ENCODE results near the gene FOSL2. TPM values are rescaled to one million over a fixed set of nuclear protein-coding genes. Genes with fewer than 3 reads are reported as not detected.

FOSL2 gene
- total and polyA plus RNA-seq, 5 experiments from 2014 or later = 0.46 to 6.5 (median 1.2) TPM

DNA sequence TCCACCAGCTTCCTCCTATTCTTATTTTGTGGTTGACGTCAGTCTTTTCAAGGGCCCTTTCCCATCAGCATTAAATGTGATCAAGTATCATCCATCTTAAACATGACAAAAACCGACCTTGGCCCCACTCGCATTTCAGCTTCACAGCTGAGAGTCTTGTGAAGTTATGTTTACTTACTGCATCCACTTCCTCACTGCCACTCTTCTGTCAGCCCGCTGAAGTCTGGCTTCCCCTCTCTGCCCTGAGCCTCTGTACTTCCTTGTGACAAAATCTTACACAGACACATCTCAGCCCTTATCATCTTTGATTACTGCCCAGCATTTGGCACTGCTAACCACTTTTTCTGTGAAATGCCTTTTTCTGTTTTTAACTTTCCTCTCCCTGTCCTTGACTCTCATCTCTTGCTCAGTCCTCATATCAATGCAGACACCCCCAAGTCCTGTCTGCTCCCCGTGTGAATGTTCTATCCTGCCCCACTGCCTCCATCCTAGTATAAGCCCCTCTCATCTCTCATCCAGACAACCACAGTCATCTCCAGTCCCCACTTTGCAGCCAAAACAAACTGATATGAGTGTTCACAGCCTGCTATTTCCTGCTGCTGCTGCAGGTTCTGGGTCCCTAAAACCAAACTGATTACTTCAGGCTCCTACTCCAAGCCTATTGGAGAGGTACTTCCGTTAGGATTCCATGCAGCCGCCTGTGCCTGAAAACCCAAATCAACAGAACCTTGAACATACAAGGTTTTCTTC lies 31.4 kb downstream of the FOSL2 start:
- Mint-ChIP-seq H3K9me3 (no peaks in the 10 kb centered on the region), H3K27me3 (no peaks in the 10 kb centered on the region), H3K4me1 (peaks cover 27 to 56% (median 45%) of the 10 kb centered on the region in 4 donors), H3K27ac (peak overlapping the region; percentile 96 to 100 (median 98)), H3K4me3 (peak overlapping the region; percentile 69 to 88 (median 82)), H3K36me3 (no peaks in the 10 kb centered on the region)
- DNase-seq (peak in 8 of 10 donors; percentile 22 to 71 (median 58)), ATAC-seq (peak; percentile 86 to 93)
- POLR2A ChIA-PET = interaction anchor here (0.8 to 2.1 kb wide), 6 partner anchors 9 to 652 kb away, joined by 3 to 13 read pairs (median 4); partner anchors contain the start of gene FOSL2

DNA sequence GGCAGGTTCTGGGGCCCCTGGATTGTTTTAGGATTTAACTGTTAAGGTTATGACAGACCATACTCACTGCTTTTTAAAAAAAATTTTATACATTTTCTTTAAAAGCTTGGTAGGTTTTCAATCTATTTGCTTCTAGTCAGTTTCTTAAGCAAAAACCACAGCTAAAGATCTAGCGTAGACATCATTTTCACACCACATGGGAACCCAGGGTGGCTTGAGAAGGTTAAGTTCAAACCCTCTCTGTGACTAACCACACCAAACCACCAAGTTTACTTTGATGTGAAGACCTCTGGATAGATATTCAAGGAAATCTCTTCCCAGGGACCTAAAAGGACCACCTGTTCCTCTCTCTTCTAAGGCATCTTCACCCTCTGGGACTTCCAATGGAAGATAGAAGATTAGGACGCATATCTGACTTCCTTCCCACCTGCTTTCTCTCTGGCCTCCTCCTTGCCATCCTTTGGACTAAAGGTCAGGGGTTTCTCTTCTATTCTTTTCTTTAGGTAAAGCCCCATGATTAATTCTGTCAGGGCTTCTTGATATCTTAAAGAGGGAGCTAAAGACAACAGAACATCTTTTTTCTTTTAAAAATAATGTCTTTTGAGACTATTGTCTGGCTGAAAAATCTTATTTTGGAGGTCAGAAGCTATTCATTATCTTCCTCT lies 32.3 kb downstream of the FOSL2 start:
- ATAC-seq (peak in 1 of 2 donors; percentile 23), DNase-seq (no peak)
- POLR2A ChIA-PET = interaction anchor here (0.7 kb wide), 1 partner anchor 175 kb away, joined by 4 read pairs; no protein-coding TSS in a partner anchor
- Mint-ChIP-seq H3K4me1 (peaks cover 27 to 58% (median 45%) of the 10 kb centered on the region in 4 donors), H3K36me3 (no peaks in the 10 kb centered on the region), H3K9me3 (no peaks in the 10 kb centered on the region), H3K4me3 (peak overlapping the region in 8 of 10 donors; percentile 61 to 88 (median 82)), H3K27me3 (no peaks in the 10 kb centered on the region), H3K27ac (peak overlapping the region; percentile 96 to 100 (median 98))

DNA sequence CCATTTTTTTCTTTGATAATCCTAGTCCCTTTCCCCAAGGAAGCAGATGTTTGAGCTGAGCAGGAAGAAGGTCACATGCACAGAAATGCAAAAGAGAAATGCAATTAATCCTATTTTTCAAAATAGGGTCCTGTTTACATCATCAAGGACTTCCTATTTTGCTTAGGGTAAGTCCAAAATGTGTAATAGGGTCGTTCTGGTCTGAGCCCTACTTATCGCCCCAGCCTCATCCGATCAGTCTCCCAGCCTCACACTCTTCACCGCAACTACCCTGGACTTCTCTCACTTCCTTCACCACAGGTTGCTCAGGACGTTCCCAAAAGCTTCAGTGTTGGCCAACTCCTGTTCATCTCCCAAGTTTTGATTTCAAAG lies 32.8 kb downstream of the FOSL2 start:
- Mint-ChIP-seq H3K9me3 (no peaks in the 10 kb centered on the region), H3K4me3 (peak overlapping the region in 2 of 10 donors; percentile 62 to 68), H3K36me3 (no peaks in the 10 kb centered on the region), H3K4me1 (peaks cover 27 to 61% (median 46%) of the 10 kb centered on the region in 4 donors), H3K27ac (peak overlapping the region; percentile 12 to 100 (median 96)), H3K27me3 (no peaks in the 10 kb centered on the region)
- ATAC-seq (no peak), DNase-seq (no peak)
- POLR2A ChIA-PET = interaction anchor here (0.7 kb wide), 1 partner anchor 175 kb away, joined by 4 read pairs; no protein-coding TSS in a partner anchor

DNA sequence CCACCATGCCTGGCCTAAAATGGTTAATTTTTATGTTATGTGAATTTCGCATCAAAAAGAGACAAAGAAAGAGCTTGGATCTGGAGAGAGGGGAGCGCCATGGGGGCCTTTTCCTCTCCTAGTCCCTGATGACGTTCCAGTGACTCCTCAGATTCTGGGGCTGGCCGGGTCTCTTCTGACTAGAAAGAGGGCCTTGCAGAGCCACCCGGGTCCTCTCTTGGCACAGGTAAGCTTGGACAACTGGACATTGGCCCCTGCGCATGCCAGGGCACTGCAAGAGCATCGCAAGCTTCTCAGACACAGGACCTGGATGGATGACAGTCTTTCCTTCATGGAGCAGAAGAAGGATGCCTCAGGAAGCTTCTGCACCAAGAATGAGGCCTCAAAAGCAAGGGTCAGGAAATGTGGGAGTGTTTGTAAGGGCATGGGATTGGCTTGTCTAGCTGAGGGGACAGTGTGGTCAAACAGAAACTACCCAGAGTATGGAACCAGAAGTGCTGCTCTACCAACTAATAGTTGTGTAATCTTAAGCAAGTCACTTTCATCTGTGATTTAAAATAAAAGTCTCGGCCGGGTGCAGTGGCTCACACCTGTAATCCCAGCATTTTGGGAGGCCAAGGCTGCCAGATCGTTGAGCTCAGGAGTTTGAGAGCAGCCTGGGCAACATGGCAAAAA lies 35.2 kb downstream of the FOSL2 start:
- no peak for ATAC-seq
- Mint-ChIP-seq H3K4me1 (peaks cover 24 to 58% (median 36%) of the 10 kb centered on the region in 4 donors), H3K36me3 (peaks cover 0 to 2% (median 0%) of the 10 kb centered on the region in 3 donors), H3K4me3 (no peak overlapping the region), H3K27ac (no peak overlapping the region), H3K9me3 (peaks cover 0 to 2% (median 0%) of the 10 kb centered on the region in 9 donors), H3K27me3 (no peaks in the 10 kb centered on the region)
- no peak for DNase-seq
- POLR2A ChIA-PET = interaction anchor here (0.6 to 1.0 kb wide), 2 partner anchors 13 to 19 kb away, joined by 3 read pairs; no protein-coding TSS in a partner anchor

DNA sequence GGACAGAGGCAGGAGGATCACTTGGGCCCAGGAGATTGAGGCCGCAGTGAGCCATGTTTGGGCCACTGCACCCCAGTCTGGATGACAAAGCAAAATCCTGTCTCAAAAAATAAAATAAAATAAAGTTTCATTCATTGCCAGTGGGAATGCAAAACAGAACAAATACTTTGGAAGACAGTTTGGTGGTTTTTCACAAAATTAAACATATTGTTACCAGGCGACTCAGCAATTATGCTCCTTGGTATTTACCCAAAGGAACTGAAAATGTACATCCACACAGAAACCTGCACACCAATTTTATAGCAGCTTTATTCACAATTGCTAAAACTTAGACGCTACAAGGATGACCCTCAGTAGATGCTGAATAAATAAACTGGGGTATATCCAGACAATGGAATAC lies 35.8 kb downstream of the FOSL2 start:
- POLR2A ChIA-PET = interaction anchor here (0.7 kb wide), 1 partner anchor 15 kb away, joined by 4 read pairs; no protein-coding TSS in a partner anchor
- H3K27ac Mint-ChIP-seq = no peak overlapping the region
- H3K9me3 Mint-ChIP-seq = peaks cover 0 to 4% (median 0%) of the 10 kb centered on the region in 9 donors
- DNase-seq = no peak
- no peaks in the 10 kb centered on the region for H3K27me3 Mint-ChIP-seq
- peaks cover 0 to 6% (median 0%) of the 10 kb centered on the region in 3 donors for H3K36me3 Mint-ChIP-seq
- H3K4me3 Mint-ChIP-seq = no peak overlapping the region
- peaks cover 20 to 52% (median 30%) of the 10 kb centered on the region in 4 donors for H3K4me1 Mint-ChIP-seq
- ATAC-seq = no peak

DNA sequence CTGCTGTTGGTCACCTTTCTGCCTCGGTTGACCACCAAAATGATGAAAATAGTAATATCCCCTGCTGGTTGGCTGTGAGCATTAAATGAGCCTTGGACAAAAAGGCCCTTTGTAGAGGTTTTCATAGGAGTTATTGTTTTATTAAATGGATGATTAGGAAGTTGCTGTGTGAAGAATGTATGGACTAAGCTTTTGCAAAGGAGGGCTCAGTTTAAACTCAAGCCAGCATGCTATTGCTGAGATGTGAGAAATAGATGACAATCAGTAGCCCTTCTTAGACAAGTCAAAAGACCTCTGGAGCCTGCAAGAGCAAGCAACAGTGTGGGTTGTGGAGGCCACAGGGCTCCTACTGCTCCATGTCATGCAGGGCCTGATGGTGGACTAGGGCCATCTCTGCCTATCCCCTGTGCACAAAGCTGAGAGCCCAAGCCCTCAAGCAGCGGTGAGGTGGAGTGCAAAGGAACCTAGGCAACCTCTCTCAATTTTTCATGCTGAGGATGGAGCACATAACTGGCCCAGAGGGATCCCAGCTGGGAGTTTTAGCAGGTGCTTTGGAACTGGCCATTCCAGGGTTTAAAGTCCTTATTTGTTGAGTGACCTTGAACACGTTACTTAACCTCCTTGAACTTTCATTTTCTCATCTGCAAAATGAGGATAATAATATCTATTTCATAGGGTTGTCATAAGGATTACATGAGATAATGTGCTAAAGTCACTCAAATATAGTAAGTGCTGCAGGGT lies 37.1 kb downstream of the FOSL2 start:
- H3K27ac Mint-ChIP-seq = peak overlapping the region in 2 of 10 donors; percentile 21 to 24
- DNase-seq (no peak), ATAC-seq (no peak)
- H3K9me3 Mint-ChIP-seq = peaks cover 0 to 10% (median 0%) of the 10 kb centered on the region in 9 donors
- H3K27me3 Mint-ChIP-seq = no peaks in the 10 kb centered on the region
- H3K36me3 Mint-ChIP-seq = peaks cover 0 to 6% (median 0%) of the 10 kb centered on the region in 3 donors
- no peak overlapping the region for H3K4me3 Mint-ChIP-seq
- POLR2A ChIA-PET = no interaction called here
- peaks cover 10 to 51% (median 22%) of the 10 kb centered on the region in 4 donors for H3K4me1 Mint-ChIP-seq

DNA sequence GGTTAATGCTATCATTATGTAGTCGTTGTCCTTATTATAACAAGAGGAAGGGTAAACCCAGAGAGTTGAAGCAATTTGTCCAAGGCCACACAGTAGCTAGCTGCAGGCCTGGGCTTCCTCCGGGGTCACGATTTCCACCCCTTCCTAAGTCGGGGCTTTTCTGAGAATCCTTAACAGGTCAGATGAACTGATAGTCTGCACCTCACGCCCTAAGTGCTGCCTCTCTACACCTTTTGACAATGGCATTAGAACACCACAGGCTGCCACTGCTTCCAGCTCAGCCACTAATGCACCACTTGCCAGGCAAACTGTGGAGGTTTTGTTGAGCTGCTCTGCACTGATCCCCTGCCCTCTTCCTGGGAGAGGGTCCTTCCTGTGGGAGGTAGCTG lies 37.7 kb downstream of the FOSL2 start:
- Mint-ChIP-seq H3K27me3 (no peaks in the 10 kb centered on the region), H3K36me3 (peaks cover 0 to 6% (median 0%) of the 10 kb centered on the region in 3 donors), H3K4me1 (peaks cover 8 to 48% (median 16%) of the 10 kb centered on the region in 4 donors), H3K4me3 (no peak overlapping the region), H3K9me3 (peaks cover 0 to 10% (median 0%) of the 10 kb centered on the region in 9 donors), H3K27ac (peak overlapping the region in 2 of 10 donors; percentile 16 to 24)
- POLR2A ChIA-PET = interaction anchor here (0.6 kb wide), 1 partner anchor 85 kb away, joined by 4 read pairs; no protein-coding TSS in a partner anchor
- ATAC-seq (no peak), DNase-seq (no peak)

DNA sequence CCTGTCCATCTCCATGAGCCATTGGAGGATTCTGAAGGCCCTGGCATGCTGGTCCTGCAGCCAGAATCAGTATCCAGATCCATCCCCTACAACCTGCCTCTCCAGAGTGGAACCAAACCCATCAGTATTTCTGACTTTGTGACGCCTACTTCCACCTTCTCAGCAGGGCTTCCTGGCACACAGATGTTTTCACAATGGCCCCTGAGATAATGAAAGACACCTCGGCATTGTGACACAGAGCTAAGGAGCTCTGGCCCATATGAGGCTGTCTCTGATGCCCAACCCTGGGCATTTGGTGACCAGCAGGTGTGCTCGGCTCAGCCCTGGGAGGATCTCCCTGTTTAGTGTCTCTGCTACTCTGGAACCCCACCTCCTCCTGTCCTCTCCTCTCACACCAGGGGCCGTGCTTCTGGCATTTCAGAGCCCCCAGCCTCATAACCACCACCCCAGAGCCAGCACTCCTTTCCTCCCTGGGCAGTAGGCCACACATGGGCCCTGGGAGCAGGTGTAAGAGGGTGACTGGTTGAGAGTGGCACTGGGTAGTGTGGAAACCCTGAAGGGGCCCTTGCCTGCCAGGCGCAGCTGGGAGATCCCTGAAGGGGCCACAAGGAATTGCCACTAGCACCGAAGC lies 38.2 kb downstream of the FOSL2 start:
- DNase-seq (no peak), ATAC-seq (no peak)
- Mint-ChIP-seq H3K9me3 (peaks cover 0 to 10% (median 0%) of the 10 kb centered on the region in 9 donors), H3K27me3 (no peaks in the 10 kb centered on the region), H3K4me1 (peaks cover 6 to 46% (median 12%) of the 10 kb centered on the region in 4 donors), H3K4me3 (no peak overlapping the region), H3K36me3 (peaks cover 0 to 6% (median 0%) of the 10 kb centered on the region in 3 donors), H3K27ac (peak overlapping the region in 1 of 10 donors; percentile 68)
- POLR2A ChIA-PET = interaction anchor here (0.6 kb wide), 1 partner anchor 85 kb away, joined by 4 read pairs; no protein-coding TSS in a partner anchor

DNA sequence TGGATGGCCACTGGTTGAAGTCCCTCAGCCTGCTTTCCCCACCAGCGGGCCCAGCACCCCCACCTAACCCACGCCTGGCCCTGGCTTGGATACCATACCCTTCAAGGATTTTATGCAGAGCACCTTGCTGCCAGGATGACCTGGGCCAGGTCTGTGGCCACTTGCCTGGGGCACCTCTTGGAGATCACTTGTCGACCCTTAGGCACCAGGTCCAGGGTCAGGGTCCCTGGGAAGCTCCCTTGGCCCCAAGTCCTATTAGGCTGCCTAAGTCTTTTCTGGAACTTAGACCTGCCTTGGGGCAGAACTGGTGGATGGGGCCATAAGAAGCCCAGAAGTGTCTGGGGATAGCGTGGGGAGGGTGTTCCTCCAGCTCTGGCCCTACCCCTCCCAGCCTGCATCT lies 39.1 kb downstream of the FOSL2 start:
- peaks cover 0 to 10% (median 0%) of the 10 kb centered on the region in 9 donors for H3K9me3 Mint-ChIP-seq
- no peak overlapping the region for H3K4me3 Mint-ChIP-seq
- H3K4me1 Mint-ChIP-seq = peaks cover 0 to 40% (median 6%) of the 10 kb centered on the region in 4 donors
- ATAC-seq = no peak
- peaks cover 0 to 6% (median 0%) of the 10 kb centered on the region in 3 donors for H3K36me3 Mint-ChIP-seq
- POLR2A ChIA-PET = no interaction called here
- no peaks in the 10 kb centered on the region for H3K27me3 Mint-ChIP-seq
- no peak for DNase-seq
- H3K27ac Mint-ChIP-seq = peak overlapping the region in 3 of 10 donors; percentile 44 to 76 (median 50)

DNA sequence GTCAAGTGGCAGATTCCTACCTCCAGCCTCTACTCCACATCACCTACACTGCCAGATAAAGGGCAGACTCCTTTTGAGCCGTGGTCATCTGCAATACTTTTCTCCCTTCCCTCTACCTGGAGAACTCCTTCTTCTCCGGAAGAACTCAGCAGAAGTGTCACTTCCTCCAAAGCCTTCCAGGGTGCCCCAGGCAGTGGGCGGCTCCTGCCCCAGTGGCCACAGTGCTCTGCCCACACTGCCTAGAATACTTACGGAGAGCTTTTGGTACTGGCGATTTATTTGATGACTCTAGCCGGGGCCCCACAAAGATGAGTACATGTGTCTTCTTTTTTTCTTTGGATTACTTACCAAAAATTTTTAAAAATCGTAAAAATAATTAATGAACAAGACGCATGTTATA lies 39.7 kb downstream of the FOSL2 start:
- Mint-ChIP-seq H3K4me3 (no peak overlapping the region), H3K27ac (peak overlapping the region in 2 of 10 donors; percentile 2 to 76), H3K4me1 (peaks cover 0 to 40% (median 6%) of the 10 kb centered on the region in 4 donors), H3K9me3 (peaks cover 0 to 10% (median 0%) of the 10 kb centered on the region in 9 donors), H3K36me3 (peaks cover 0 to 6% (median 0%) of the 10 kb centered on the region in 3 donors), H3K27me3 (no peaks in the 10 kb centered on the region)
- DNase-seq (no peak), ATAC-seq (no peak)
- POLR2A ChIA-PET = interaction anchor here (1.2 kb wide), 1 partner anchor 9 kb away, joined by 4 read pairs; no protein-coding TSS in a partner anchor

DNA sequence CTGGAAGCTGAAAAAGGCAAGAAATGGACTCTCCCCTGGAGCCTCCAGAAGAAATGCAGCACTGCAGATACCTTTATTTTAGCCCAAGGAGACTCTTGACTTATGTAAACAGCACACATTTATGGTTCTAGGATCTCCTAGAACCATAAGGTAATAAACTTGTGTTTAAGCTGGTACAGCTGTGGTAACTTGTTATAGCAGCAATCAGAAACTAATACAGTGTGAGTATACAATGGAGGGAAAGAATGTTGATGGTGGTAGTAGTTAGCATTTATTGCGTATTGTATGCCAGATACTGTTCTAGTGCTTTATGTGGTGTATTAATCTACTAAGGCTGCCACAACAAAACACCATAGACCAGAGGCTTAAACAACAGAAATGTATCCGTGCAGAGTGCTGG lies 40.6 kb downstream of the FOSL2 start:
- Mint-ChIP-seq H3K27me3 (no peaks in the 10 kb centered on the region), H3K27ac (peak overlapping the region in 2 of 10 donors; percentile 1 to 19), H3K4me3 (no peak overlapping the region), H3K36me3 (peaks cover 0 to 6% (median 0%) of the 10 kb centered on the region in 3 donors), H3K9me3 (peaks cover 0 to 10% (median 0%) of the 10 kb centered on the region in 9 donors), H3K4me1 (peaks cover 0 to 39% (median 7%) of the 10 kb centered on the region in 4 donors)
- POLR2A ChIA-PET = interaction anchor here (1.2 kb wide), 1 partner anchor 10 kb away, joined by 4 read pairs; no protein-coding TSS in a partner anchor
- ATAC-seq (no peak), DNase-seq (no peak)
